Activated effector memory CD4-positive, alpha-beta T cell treated with Interleukin-2 at 50 U/mL for 16 hours (primary cell): ENCODE measurements around the gene CNPPD1.

Experiments
- DNase-seq: peaks from one replicate; pipeline ENCODE4 v3.0.0-alpha.2; 2020

The CNPPD1 gene

GRCh38 chr2:219158025-219158424, 18.7 kb downstream of the CNPPD1 start:
- DNase-seq: no peak

GRCh38 chr2:219157396-219157795, 19.3 kb downstream of the CNPPD1 start:
- DNase-seq: no peak

GRCh38 chr2:219155054-219155644, 21.6 kb downstream of the CNPPD1 start:
- DNase-seq: no peak

GRCh38 chr2:219149667-219150066, 27.1 kb downstream of the CNPPD1 start:
- no peak for DNase-seq

DNA sequence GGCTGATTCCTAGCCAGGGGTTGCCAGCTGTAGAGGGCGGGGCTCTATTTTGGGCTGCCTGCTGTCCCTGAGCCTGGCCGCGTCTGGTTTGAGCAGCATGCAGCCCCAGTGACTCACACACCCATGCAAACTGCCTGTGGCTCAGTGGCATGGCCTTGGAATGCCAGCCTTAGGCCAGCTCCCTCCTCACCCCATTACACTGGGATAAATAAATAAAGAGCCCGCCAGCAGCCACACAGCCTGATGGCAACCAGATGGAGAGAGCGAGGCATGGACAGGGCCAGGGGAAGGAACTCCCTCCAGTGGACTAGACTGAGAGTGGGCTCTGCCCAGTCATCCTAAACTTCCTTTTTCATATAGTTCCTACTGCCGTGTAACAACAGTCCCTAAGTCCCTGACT, 34.4 kb downstream of the CNPPD1 start:
- no peak for DNase-seq

GRCh38 chr2:219140722-219141121, 36.0 kb downstream of the CNPPD1 start:
- DNase-seq: no peak

DNA sequence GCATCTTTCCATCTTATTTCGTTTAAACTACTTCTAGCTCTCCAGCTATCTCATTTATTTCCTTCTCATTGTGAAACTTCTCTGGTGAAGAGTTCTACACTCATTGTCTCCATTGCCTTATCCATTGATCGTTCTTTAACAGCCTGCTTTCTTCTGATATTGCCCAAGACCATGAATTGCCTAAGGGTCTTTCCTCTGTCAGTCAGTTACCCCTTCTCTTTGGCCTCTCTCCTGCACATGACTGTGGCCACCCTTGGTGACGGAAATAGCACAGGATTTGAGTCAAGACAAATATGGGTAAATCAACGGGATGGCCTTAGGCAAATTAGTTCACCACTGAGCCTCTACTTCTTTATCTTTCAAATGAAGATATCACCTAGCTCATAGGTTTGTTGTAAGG, 42.7 kb downstream of the CNPPD1 start:
- DNase-seq: no peak

- DNase-seq: no peak
These were observed 45.0 kb downstream of the CNPPD1 start for GRCh38 chr2:219131744-219132143.

GRCh38 chr2:219131327-219131726, 45.4 kb downstream of the CNPPD1 start:
- no peak for DNase-seq

DNA sequence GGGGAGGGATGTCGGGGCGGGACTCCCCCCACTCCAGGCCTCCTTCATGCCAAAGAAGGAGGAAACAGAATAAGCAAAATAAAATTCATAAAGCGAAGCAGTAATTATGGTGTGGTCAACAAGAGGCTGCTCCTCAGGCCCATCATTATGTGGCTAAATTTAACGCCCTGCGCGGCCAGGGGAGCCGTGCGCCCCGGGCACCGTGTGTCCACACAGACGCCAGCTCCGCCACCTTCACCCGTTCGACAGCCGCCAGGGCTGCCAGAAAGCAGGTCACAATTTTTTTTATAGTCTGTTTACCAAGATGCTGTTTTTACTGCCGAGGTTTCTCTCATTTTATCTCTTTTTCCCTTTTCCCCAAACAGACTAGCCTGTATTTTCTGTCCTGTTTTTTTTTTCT, 47.1 kb downstream of the CNPPD1 start:
- DNase-seq: no peak

DNA sequence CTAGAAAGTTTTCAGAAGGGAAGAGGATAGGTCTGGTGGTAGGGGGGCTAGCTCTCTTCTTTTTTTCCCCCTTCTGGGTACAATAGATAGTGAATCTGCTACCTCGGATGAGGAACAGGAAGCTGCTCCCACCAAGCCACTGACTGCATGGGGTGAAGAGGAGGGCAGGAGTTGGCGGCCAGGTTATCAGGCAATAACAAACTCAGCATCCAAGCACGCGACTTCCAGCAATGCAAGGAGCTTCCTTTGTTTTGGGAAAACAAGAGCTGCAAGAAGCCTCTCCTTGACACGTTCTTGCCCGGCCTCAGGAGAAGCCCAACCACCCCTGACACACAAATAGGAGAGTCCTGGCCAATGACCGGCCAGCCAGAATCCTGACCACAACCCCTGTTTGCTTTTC, 48.3 kb downstream of the CNPPD1 start:
- DNase-seq: no peak

DNA sequence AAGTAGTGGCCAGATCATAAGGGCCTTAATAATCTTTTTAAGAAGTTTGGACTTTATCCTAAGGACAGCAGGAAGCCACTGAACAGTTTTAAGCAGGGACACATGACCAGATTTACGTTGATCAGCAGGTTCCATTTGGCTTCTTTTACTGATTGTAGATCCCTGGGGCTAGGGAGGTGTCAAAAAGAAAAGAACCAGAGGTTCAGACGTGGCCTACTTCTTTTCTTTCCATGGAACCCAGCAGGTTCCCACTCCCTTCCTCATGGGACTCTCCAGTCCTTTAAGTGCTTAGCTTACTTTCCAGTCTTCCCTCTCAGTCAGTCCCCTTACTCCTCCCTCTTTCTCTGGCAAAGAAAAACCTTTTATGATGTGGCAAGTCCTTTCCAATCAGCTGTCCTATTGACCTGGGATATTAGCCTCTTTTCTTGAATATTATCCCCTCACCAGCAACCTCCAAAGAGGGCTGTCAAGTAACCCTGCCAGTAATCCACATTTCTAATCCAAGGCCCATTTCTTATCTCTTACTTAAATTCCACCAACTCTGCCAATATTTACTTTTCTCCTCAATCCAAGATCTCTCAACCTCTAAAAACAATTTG, 49.6 kb downstream of the CNPPD1 start:
- DNase-seq: no peak

DNA sequence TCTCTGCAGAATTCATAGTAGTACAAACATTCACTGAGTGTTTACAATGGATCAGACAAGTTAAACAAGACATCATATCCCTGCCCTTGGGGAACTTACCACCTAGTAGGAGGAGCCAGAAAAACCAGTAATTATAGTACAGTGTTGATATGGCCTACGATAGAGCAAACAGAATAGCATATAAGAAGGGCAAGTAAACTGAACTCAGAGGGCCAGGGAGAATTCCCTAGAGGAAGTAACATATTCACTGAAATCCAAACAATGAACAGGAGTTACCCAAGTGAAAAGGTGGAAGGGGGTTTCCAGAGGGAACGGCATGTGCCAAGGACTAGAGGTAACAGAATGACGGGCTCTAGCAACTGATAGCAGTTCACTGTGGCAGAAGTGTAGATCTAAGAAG, 50.2 kb downstream of the CNPPD1 start:
- DNase-seq: no peak

- no peak for DNase-seq
These were observed 50.8 kb downstream of the CNPPD1 start for GRCh38 chr2:219125886-219126270.

DNA sequence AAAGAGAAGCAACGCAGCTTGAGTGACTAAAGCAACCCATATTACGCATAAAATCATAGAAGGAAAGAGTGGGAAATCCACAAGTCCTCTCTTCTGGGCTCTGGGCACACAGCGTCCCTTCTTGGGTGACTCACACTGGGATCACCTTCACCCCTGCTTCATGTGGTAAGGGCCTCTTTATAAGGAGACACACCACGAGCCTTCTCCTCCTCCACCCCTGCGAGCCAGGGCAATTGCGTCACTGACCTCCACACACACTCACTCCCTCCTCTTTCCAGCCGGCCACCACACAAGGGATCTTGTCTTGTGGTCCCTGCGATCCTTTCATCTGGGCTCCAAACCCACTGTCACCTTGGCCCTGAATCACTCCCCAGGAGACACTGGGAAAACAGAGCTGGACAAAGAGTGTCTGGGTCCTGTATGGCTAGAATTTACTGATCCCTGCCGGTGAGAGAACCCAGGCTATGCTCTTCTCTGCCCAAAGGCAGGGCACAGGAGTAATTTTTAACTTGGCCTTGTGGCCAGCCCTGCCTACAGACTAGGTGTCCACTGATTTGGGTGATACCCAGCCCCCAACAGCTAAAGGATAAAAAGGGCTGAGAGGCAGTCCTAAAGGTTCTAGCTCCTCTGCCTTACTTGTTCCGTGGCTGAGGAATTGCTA, 51.4 kb downstream of the CNPPD1 start:
- DNase-seq: no peak

- DNase-seq: no peak
These were observed 52.2 kb downstream of the CNPPD1 start for GRCh38 chr2:219124381-219125110.

DNA sequence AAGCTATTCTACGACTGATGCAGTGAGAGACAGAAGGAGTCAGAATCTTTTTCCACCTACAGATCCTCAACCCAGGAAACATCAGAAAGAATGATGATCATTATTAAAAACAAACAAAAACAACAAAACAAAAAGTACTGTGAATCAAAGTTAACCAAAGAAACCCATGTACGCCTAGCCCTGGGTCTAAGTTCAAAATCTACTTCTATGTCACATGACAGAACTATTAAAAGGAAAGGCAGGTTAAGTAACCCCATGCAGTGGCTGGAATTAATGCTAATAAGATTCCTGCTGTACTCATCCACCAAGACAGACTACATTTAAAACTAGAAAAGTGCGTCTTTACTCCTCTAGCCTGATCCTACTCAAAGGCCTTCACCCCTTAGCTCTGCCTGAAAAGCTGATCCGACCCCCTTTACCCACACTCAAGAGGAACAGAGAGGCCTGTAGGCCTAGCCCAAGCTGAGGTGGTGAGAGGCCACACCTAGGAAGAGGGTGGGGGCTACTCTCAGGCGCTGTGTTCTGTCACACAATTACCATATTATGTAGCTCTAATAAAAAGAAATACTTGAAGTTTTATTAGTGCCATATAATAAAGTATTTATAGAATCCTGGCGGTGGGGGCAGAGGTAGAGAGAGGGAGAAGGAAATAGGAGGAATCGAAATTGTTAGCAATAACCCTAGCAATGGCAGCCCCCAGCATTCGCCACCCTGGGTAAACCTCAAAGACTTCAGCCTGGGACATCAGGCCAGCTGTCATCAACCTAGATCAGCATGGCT, 53.2 kb downstream of the CNPPD1 start:
- DNase-seq: no peak

- DNase-seq: no peak
These were observed 54.3 kb downstream of the CNPPD1 start for GRCh38 chr2:219122202-219122980.
